Neural progenitor cell (in vitro differentiated cells): Measurements from ENCODE around the gene POLR2C.

Experiments
- EZH2 ChIP-seq: fragments of 200-600 bp; sonication (generic); IDR thresholded peaks from 2 replicates; pipeline ENCODE4 v1.6.1; 2017; ENCODE audit warnings: antibody characterized with exemption, mild to moderate bottlenecking, moderate library complexity
- EZH2phosphoT487 ChIP-seq: fragments of 200-600 bp; sonication (generic); IDR thresholded peaks from 2 replicates; pipeline ENCODE4 v1.6.1; 2017; ENCODE audit warnings: antibody characterized with exemption
- TF ChIP-seq, protein P1 (sequence below): fragments of 200-600 bp; sonication (generic); IDR thresholded peaks from 2 replicates; pipeline ENCODE4 v1.5.1; 2017; ENCODE audit warnings: antibody characterized with exemption, mild to moderate bottlenecking

DNA sequence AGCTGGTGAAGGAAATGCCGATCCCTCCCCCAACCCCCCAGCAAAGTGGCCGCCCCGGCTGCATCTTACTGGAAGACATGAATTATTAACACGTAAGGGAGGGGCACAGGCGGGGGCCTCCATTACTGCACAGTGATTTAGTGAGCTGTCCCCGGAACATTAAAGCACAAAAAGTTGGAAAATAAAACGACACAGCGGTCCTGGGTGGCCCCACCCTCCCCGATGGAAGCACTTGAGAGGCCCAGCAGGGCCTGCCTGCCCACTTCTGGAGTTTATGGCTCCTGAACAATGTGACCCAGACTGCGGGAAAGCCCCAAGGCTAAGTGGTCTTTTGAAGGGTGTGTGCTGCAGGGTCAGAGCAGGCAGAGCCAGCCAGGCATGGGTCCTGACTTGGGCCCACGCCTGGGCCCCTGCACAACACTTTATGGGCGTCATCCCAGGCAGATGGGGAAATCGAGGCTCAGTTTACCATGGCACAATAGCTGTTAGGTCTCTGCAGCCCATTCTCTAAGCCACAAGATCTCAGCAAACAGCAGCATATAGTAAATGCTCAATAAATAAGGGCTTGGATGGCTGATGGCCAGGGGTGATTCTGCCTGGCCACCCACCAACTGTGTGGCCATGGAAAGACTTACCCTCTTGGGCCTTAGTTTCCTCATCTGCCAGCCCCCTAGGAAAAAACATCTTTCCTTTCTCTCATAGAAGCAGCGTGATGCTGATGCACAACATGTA is 51.1 kb downstream of the POLR2C start:
- TF ChIP-seq, protein P1, sequence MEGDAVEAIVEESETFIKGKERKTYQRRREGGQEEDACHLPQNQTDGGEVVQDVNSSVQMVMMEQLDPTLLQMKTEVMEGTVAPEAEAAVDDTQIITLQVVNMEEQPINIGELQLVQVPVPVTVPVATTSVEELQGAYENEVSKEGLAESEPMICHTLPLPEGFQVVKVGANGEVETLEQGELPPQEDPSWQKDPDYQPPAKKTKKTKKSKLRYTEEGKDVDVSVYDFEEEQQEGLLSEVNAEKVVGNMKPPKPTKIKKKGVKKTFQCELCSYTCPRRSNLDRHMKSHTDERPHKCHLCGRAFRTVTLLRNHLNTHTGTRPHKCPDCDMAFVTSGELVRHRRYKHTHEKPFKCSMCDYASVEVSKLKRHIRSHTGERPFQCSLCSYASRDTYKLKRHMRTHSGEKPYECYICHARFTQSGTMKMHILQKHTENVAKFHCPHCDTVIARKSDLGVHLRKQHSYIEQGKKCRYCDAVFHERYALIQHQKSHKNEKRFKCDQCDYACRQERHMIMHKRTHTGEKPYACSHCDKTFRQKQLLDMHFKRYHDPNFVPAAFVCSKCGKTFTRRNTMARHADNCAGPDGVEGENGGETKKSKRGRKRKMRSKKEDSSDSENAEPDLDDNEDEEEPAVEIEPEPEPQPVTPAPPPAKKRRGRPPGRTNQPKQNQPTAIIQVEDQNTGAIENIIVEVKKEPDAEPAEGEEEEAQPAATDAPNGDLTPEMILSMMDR = no peak
- TF ChIP-seq EZH2 = no peak
- no peak for TF ChIP-seq EZH2phosphoT487
